Activated CD8-positive, alpha-beta T cell treated with anti-CD3 and anti-CD28 coated beads for 36 hours (primary cell): Measurements from ENCODE around the gene PTDSS2. TPM values are rescaled to one million over a fixed set of nuclear protein-coding genes. Genes with fewer than 3 reads are reported as not detected.

Experiments
- ATAC-seq: fragments of 200-7000 bp; cut with Tn5 transposase; one replicate; pipeline ENCODE4 v1.10.0; 2021; ENCODE audit warnings: mild to moderate bottlenecking, moderate library complexity
- CTCF ChIA-PET: fragments of 350-600 bp; sonication (Branson Sonifier 250); formaldehyde crosslinking; loops from one replicate; lab custom pipeline; 2021; ENCODE audit warnings: antibody characterized with exemption; lab: Charles Lee
- POLR2A ChIA-PET: fragments of 350-600 bp; sonication (Branson Sonifier 250); formaldehyde crosslinking; loops from one replicate; lab custom pipeline; 2021; ENCODE audit warnings: antibody characterized with exemption; lab: Charles Lee
- DNase-seq: peaks from one replicate; pipeline ENCODE4 v3.0.0-alpha.2; 2020
- H3K27ac Mint-ChIP-seq: one replicate; pipeline ENCODE4 v1.8.0; 2021; ENCODE audit warnings: mild to moderate bottlenecking, mixed read lengths
- H3K27me3 Mint-ChIP-seq: one replicate; pipeline ENCODE4 v1.8.0; 2021; ENCODE audit warnings: mixed read lengths
- H3K36me3 Mint-ChIP-seq: one replicate; pipeline ENCODE4 v1.8.0; 2021; ENCODE audit warnings: low read depth, mixed read lengths
- H3K4me1 Mint-ChIP-seq: one replicate; pipeline ENCODE4 v1.8.0; 2021; ENCODE audit warnings: low read depth, mixed read lengths
- H3K4me3 Mint-ChIP-seq: one replicate; pipeline ENCODE4 v1.8.0; 2021; ENCODE audit warnings: mild to moderate bottlenecking, moderate library complexity, mixed read lengths
- H3K9me3 Mint-ChIP-seq: one replicate; pipeline ENCODE4 v1.8.0; 2021; ENCODE audit warnings: mixed read lengths
- intact Hi-C: fragments of 100-400 bp; cut with micrococcal nuclease; formaldehyde crosslinking; loops from one replicate; pipeline ENCODE4 v1.10.0; 2022
- total RNA-seq, 2 experiments: library from RNA; stranded (reverse); gene quantifications; one replicate each; pipeline ENCODE4 v1.2.3, GENCODE V29; 2021
- TF ChIP-seq, protein P1 (sequence below): fragments of 200-600 bp; IDR thresholded peaks from one replicate; pipeline ENCODE4 v1.8.0; 2022; ENCODE audit warnings: antibody characterized with exemption, mild to moderate bottlenecking

PTDSS2 gene
- total RNA-seq, 2 experiments from 2014 or later, result 17.4 to 18.0 TPM

DNA sequence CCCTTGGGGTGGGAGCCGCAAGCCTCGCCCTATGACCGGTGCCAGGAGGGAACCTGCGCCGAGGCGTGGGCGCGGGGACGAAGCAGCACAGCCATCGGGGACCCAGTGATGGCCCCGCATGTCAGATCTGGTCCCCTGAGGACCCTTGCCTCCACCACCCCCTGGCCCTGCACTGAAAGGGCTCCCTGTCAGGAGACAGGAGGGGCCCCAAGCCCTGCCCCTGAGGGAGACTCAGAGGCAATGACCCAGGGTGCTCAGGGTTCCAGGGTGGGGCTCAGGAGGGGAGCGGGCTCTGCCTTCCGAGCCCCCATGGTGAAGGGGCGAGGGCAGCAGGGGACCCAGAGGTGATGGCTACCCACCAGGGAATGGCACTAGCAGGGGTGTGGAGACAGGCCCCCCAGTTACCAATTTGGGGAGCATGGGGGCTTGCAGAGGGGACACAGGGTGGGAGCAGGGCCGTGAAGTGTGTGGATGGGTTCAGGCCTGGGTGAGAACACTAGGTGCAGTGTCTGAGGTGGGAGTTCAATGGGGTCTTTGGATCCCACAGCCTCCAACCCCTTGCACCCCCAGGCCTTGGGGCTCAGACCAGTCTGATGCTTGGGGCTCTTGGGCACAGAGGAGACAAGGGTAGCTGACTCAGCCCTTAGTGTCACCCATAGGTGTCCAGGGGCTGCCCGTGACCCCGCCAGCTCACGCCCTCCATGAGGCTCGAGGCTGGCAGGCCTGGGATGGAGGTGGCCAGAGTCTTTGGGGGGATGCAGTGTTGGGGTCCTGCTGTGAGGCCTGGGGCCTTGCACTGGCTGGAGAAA lies 87.7 kb downstream of the PTDSS2 start:
- intact Hi-C loops, result no loop called here
- CTCF ChIA-PET, result interaction anchor here (1.0 to 5.6 kb wide), 2 partner anchors 19 kb away, joined by 3 to 29 read pairs; no protein-coding TSS in a partner anchor
- Mint-ChIP-seq H3K27me3 (no peaks in the 10 kb centered on the region), H3K36me3 (no peaks in the 10 kb centered on the region), H3K9me3 (no peaks in the 10 kb centered on the region), H3K4me3 (peak overlapping the region; percentile 90), H3K4me1 (peaks cover 4% of the 10 kb centered on the region), H3K27ac (peak overlapping the region; percentile 52)
- POLR2A ChIA-PET, result interaction anchor here (0.6 to 2.4 kb wide), 6 partner anchors 10 to 90 kb away, joined by 3 to 10 read pairs (median 4); no protein-coding TSS in a partner anchor
- no peak for DNase-seq
- no peak for ATAC-seq
- TF ChIP-seq, protein P1, sequence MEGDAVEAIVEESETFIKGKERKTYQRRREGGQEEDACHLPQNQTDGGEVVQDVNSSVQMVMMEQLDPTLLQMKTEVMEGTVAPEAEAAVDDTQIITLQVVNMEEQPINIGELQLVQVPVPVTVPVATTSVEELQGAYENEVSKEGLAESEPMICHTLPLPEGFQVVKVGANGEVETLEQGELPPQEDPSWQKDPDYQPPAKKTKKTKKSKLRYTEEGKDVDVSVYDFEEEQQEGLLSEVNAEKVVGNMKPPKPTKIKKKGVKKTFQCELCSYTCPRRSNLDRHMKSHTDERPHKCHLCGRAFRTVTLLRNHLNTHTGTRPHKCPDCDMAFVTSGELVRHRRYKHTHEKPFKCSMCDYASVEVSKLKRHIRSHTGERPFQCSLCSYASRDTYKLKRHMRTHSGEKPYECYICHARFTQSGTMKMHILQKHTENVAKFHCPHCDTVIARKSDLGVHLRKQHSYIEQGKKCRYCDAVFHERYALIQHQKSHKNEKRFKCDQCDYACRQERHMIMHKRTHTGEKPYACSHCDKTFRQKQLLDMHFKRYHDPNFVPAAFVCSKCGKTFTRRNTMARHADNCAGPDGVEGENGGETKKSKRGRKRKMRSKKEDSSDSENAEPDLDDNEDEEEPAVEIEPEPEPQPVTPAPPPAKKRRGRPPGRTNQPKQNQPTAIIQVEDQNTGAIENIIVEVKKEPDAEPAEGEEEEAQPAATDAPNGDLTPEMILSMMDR, result no peak

DNA sequence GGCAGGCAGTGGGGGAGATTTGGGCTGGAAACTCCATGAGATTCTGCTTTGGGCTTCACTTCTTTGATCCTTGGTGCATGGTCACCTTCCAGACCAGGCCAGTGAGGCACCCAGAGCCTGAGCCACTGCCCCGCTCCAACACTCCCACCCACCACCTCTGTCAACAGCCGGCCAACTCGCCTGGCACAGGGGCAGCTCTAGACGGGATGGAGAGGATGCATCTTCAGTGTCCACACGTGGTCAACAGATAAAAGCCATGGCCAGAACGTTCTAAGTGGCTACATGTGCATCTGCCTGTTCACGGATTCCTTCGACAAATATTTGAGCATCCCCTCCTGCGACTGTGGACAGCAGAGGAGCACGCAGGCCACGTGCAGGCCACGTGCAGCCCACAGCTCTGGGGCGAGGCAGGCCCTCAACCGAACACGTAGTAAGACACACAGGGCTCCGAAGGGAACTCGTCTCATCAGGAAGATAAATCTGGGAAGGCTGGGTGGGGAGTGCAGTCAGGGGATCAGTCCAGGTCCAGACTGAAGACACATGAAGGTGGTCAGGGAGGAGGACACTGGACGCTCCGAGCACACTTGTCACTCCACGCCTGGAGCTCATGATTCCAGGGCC lies 88.5 kb downstream of the PTDSS2 start:
- Mint-ChIP-seq H3K36me3 (no peaks in the 10 kb centered on the region), H3K27me3 (no peaks in the 10 kb centered on the region), H3K4me3 (no peak overlapping the region), H3K27ac (no peak overlapping the region), H3K4me1 (peaks cover 4% of the 10 kb centered on the region), H3K9me3 (no peaks in the 10 kb centered on the region)
- intact Hi-C loops, result no loop called here
- ATAC-seq (no peak), DNase-seq (no peak)
- CTCF ChIA-PET, result interaction anchor here (1.0 kb wide), 1 partner anchor 19 kb away, joined by 3 read pairs; no protein-coding TSS in a partner anchor
- TF ChIP-seq, protein P1, result no peak
- POLR2A ChIA-PET, result interaction anchor here (0.7 kb wide), 1 partner anchor 158 kb away, joined by 4 read pairs; no protein-coding TSS in a partner anchor

DNA sequence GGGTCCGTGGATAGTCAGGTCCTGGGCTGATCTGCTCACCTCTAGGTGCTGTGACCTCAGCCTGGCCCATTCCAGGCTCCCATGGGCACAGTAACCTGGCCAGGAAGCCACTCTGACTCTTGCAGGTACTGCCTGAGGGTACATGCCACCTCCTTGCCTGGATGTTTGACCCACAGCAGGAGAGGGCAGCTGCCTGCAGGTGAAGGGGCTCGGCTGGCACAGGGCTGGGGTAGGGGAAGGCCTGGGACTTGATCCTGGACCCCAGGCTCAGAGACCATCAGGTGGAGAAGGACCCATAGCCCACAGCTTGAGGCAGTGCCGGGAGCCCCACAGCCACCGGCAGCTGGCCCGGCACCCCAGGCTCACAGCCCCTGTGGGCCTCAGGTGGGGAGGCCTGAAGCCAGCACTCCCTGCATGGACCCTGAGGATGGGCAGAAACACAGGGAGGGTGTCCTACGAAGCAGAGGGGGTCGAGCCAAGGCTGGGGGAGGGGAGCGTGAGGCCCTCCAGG lies 89.9 kb downstream of the PTDSS2 start:
- intact Hi-C loops, result no loop called here
- DNase-seq, result no peak
- Mint-ChIP-seq H3K9me3 (no peaks in the 10 kb centered on the region), H3K4me3 (no peak overlapping the region), H3K36me3 (no peaks in the 10 kb centered on the region), H3K27ac (no peak overlapping the region), H3K4me1 (peaks cover 4% of the 10 kb centered on the region), H3K27me3 (no peaks in the 10 kb centered on the region)
- ChIA-PET CTCF (no interaction called here), POLR2A (no interaction called here)
- ATAC-seq, result no peak
- TF ChIP-seq, protein P1, result no peak

Other genes with a start within 250 kb of the PTDSS2 start
- 10 to 100 TPM; 58.4 to 68.9 TPM for gene BET1L, start 242.9 kb upstream of the PTDSS2 start, total RNA-seq
- 100 to 1,000 TPM in 1 of 2 experiments, 10 to 100 TPM in 1; 96.5 to 108 TPM for gene RIC8A, start 242.6 kb upstream of the PTDSS2 start, total RNA-seq
- gene SIRT3, start 213.9 kb upstream of the PTDSS2 start, total RNA-seq, result 10 to 100 TPM; 27.7 to 32.1 TPM
- 100 to 1,000 TPM; 220 to 228 TPM for gene PSMD13, start 213.3 kb upstream of the PTDSS2 start, total RNA-seq
- 1 to 10 TPM; 3.3 to 3.4 TPM for gene NLRP6, start 171.9 kb upstream of the PTDSS2 start, total RNA-seq
- 100 to 1,000 TPM; 298 to 308 TPM for gene PGGHG, start 161.2 kb upstream of the PTDSS2 start, total RNA-seq
- gene IFITM5, start 150.8 kb upstream of the PTDSS2 start, total RNA-seq, result not detected
- 100 to 1,000 TPM; 540 to 549 TPM for gene IFITM2, start 142.5 kb upstream of the PTDSS2 start, total RNA-seq
- 100 to 1,000 TPM; 296 to 304 TPM for gene IFITM1, start 136.2 kb upstream of the PTDSS2 start, total RNA-seq
- gene IFITM3, start 129.4 kb upstream of the PTDSS2 start, total RNA-seq, result 10 to 100 TPM; 52.8 to 58.0 TPM
- gene B4GALNT4, start 80.8 kb upstream of the PTDSS2 start, total RNA-seq, result 1 to 10 TPM; 1.5 to 3.4 TPM
- gene PKP3, start 56.1 kb upstream of the PTDSS2 start, total RNA-seq, result under 1 TPM in 1 of 2 experiments, not detected in 1; 0.18 TPM
- gene SIGIRR, start 35.3 kb upstream of the PTDSS2 start, total RNA-seq, result 10 to 100 TPM; 33.9 to 35.0 TPM
- 10 to 100 TPM; 28.2 to 29.0 TPM for gene ANO9, start 8.3 kb upstream of the PTDSS2 start, total RNA-seq
- 100 to 1,000 TPM; 105 to 110 TPM for gene RNH1, start 57.0 kb downstream of the PTDSS2 start, total RNA-seq
- 10 to 100 TPM; 30.4 to 34.6 TPM for gene HRAS, start 85.3 kb downstream of the PTDSS2 start, total RNA-seq
- under 1 TPM; 0.67 to 0.99 TPM for gene LRRC56, start 87.2 kb downstream of the PTDSS2 start, total RNA-seq
- gene LMNTD2, start 110.5 kb downstream of the PTDSS2 start, total RNA-seq, result 1 to 10 TPM in 1 of 2 experiments, under 1 TPM in 1; 0.88 to 1.3 TPM
- gene RASSF7, start 110.7 kb downstream of the PTDSS2 start, total RNA-seq, result 10 to 100 TPM; 16.8 to 17.3 TPM
- 10 to 100 TPM; 43.1 to 44.5 TPM for gene PHRF1, start 126.2 kb downstream of the PTDSS2 start, total RNA-seq
- 10 to 100 TPM; 34.6 to 37.5 TPM for gene IRF7, start 165.7 kb downstream of the PTDSS2 start, total RNA-seq
- not detected for gene CDHR5, start 174.7 kb downstream of the PTDSS2 start, total RNA-seq
- not detected for gene SCT, start 176.9 kb downstream of the PTDSS2 start, total RNA-seq
- gene DRD4, start 187.0 kb downstream of the PTDSS2 start, total RNA-seq, result under 1 TPM; 0.88 to 0.89 TPM
- gene DEAF1, start 244.9 kb downstream of the PTDSS2 start, total RNA-seq, result 10 to 100 TPM; 59.1 to 59.3 TPM
- 10 to 100 TPM; 10.6 to 12.5 TPM for gene TMEM80, start 245.5 kb downstream of the PTDSS2 start, total RNA-seq